ENCODE results near the gene UFD1.

UFD1 gene, protein sequence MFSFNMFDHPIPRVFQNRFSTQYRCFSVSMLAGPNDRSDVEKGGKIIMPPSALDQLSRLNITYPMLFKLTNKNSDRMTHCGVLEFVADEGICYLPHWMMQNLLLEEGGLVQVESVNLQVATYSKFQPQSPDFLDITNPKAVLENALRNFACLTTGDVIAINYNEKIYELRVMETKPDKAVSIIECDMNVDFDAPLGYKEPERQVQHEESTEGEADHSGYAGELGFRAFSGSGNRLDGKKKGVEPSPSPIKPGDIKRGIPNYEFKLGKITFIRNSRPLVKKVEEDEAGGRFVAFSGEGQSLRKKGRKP

DNA sequence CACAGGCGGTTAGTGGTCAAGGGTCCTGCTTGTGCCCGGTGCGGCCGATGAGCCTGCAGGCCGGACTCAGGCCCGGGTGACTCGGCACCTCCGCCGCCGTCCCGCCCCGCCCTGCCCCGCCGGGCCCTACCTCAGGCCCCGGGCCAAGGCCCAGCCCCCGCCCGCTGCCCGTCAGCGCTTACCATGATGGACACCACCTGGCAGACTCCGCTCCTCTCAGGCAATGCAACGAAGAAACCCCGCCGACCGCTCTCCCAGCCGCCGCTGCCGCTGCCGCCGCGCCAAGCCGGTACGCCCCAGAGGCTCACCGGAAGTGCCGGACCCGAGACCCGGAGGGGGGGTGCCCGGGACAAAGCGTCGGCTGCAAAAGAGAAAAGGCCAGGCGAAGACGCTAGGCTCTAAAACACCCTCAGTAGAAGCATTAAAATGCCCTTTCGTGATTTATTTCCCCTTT, at the start of gene UFD1:
TSS of gene UFD1 (minus strand) at position 293 of the 454 bp plus-strand sequence. CDS start at position 185, 108 bp downstream.
- DNase-seq, result no peak

DNA sequence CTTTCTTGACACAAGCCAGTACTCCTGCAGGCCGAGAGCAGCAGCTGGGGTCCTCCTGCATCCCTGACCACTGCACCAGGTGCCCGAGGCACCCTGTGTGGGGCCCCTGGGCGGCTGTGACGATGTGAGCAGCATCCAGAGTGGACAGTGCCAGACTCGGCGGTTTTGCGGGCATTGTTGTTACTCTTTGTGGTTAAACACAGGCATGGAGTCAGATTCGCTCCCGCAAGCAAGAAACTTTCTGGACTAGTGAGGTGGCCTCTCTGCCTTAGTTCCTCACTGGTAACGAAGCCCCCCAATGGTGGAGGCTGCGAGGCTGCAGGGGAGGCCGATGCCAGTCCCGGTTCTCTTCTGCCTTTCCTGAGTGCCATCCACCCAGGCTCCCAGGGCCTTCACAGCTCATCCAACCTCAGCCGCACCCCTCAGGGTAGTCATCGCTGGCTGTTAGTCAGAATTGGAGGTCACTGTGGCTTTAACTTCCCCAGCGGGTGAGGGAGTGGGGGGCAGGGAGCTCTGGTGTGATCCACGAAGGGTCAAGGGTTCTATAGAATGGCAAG, 48.9 kb upstream of the UFD1 start:
- no peak for DNase-seq

DNA sequence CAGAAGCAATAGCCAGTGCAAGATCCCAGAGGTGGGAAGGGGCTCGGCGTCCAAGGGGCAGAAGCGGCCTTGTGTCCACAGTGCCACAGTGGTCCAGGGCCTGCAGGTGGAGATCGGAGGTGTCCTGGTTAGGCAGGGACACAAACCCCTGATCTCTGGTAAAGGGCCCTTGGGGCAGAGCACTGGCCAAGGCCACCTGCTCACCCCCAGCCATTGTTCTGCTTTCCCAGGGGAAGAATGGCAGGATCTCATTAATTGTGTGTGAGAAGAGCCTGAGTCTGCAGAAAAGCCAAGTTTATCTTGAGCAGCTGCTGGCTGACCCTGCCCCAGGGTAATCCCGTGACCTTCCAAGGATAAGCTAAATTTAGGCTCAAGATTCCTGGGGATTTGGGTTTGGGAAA, 48.3 kb upstream of the UFD1 start:
- DNase-seq, result no peak

DNA sequence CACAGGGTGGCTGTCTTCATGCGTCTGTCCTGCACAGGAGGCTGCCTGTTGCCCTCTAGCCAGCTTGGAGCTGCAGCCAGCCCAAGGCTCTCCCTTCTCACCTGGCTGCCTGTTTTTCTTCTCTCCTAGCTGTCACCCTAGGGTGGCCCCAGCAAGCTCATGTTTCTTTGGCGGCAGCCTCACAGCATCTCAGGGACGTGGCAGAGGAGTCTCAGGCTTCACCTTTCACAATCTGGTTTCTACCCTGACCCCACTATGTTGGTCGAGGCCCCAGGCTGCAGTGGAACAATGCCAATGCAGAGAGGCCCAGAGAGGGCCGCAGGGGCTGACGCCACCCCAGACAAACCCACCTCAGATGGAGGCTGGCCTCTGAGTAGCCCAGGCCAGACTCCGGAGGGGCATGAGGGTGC, 47.7 kb upstream of the UFD1 start:
- DNase-seq, result no peak

DNA sequence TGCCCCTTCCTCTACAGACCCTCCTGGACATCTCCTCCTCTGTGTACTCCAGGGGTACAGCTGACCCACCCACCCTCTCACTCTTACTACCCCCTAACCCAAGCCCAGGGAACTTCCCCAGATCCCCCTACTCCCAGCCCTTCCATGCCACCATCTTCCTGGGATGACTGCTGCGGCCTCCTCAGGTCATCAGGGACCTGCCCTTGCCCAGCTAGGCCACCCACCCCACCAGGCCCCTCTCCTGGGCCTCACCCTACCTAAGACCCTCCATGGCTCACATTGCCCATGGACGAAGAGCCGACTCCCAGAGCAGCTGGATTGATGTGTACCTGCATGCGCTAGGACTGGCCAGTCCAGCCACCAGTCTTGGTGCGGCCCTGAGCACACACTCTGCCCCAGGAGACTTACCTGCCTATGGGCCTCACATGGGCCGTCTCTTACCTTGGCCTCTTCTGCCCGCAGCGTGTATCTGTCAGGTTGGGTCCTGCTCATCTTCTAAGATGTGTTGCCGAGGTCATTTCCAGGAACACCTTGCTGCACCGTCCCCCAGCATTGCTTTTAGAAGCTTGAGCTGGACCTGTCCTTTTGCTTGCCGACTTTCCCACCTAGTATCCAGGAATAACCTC, 47.2 kb upstream of the UFD1 start:
- no peak for DNase-seq

DNA sequence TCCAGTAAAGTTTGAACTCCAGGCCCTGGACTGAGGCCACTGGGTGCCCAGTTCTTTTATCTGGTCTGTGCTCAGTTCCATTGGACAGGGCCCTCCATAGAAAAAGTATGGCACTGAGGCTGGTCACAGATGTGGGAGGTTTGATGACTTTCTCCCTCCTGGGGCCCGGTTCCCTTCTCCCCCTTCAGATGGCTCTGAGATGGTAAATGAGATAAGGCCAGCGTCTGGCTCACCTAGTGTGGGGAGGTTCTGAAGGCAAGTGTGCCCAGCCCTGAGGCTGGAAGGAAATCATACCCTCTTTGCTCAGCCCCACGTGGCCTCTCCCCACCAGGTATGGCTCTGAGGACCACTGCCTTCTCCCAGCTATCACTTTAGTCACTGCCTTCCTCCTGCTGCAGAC, 46.7 kb upstream of the UFD1 start:
- DNase-seq, result no peak

DNA sequence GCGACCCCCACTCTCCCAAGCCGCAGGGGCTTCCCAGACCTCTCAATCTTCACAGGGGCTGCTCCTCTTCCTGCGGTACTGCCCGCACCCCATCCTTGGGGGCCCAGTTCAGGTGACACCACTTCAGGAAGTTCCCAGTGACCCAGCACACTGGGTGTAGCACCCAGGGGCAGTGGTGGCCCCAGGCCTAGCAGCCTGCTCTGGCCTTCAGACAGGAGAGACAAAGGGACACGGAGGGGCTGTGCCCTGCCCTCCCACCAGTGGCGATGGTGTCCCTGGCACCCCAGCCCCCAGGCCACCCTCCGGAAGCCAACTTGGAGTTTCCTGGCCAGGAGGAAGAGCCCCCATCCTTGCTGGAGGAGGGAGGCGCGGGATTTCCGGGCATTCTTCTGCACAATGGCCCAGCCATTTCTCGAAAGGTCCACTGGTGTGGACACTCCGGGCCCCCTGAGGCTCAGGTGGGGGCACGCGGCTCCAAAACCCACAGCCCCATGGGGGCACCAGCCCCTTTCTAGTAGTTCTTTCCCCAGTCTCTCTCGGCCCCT, 46.2 kb upstream of the UFD1 start:
- DNase-seq, result no peak

DNA sequence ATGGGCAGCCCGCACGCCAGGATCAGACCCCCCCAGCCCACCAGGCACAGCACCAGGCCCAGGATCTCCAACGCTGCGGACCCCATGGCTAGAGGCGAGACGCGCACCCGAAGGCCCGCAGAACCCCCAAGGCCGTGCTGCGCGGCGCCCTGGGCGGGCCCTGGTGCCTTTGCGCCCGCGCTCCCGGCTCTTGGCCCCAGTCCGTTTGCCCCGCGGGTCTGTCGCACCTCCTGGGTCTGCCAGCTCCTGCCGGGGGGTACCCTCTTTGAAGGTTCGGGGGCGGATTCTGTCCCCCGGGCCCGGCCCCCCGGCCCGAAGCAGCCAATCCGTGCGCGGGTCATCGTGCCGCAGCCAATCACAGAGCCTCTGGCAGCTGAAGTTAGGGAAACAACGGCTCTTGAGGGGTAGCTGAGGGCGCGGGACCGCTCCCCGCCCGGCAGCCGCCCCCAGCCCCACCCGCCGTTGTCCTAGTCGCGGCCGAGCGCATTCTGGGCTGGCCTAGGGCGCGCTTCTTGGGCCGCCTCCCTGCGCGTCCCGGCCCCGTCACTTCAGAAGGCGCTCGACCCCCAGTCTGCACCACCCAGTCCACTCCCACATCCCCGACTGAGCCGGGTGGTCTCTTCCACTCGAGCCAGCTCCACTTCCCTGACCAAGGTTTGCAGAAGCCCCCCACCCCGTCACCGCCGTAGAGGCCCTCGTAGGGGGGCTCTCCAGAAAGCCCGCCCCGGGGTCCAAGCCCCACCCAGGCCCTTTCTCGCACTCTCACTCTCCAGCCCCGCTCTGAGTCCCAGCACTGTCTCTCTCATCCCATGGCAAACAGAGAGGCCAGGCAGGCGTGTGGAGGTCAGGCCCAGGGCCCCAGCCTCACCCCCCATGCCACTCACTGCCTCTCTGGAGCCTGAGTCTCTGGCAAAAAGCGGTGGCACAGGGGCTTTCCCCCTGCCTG, 45.5 kb upstream of the UFD1 start, which contains the start of gene CLDN5:
TSS of gene CLDN5 (minus strand) at position 241 of the 946 bp plus-strand sequence. CDS start at position 86, 155 bp downstream.
- no peak for DNase-seq

DNA sequence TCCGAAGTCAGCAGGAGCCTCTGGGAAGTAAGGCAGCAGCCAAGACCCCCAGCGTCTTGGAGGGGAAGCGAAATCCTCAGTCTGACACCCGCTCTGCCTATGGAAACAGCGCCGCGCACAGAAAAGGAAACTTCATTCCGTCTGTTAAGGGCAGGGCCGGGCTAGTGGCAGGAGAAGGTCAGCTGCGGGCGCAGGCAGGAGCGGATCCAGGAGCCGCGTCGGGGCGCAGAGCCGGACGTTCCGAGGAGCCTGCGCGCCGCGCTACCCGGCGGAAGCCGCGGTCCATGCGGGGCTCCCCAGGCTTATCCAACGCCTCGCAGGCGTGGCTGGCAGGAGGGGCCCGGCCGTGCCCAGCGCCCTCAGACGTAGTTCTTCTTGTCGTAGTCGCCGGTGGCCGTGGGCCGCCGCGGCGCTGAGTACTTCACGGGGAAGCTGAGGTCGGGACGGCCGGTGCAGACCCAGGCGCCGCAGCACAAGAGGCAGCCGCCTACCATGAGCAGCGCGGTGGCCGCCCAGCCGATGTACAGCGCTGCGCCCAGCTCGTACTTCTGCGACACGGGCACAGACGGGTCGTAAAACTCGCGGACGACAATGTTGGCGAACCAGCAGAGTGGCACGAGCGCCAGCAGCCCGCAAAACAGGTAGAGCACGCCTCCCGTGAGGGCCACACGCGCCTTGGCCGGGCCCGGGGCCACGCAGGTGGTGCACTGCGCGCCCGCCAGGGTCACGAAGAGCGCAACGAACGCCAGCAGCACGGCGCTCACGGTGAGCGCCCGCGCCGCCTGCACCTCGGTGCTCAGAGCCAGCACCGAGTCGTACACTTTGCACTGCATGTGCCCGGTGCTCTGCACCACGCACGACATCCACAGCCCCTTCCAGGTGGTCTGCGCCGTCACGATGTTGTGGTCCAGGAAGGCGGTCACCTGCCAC, 44.5 kb upstream of the UFD1 start:
- no peak for DNase-seq

DNA sequence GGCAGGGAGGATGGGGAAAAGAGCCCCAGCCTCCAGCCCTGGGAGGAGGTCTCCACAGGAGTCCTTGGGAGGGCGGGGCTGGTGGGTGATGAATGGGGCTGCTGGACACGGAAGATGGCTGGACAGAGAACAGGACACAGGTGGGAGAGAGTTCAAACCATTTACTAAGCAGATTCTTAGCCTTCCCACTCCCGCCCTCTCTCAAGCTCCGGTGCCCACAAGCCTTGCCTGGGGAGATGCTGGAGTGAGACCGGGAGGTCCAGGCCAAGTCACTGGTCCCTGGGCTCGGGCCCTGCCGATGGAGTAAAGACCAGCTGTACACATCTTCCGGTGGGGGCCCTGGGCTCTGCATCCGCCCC, 43.9 kb upstream of the UFD1 start:
- DNase-seq, result no peak

DNA sequence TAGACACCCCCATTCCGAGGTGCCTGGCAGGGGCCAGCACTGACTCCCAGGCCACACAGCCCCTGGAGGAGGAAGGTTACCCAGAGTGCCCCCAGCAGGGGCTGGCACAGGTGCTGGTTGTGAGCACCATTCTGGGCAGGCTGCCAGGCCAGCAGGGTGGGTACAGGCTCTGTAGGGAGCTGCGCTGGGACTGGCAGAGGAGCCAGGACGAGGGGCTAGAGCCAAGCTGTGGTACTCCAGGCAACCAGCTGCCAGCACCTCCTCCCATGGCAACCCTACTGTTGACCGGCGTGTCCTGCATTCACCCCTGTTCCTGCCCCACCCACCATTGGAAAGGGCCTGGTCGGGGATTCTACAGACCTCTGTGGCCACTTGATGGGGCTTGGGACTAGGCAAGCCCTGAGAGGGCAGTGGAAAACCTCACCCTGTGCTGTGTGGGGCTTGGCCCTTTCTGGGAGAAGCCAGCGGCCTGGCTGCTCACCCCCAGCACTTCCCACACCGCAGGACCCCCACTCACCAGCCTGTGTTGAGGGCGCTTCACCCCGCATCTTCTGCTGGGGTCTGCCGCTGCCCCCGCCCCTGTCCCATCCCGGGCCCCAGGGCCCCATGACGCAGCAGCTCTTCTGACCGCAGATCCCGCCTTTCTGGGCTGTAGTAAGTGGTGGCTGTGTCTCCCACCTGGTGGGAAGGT, 43.3 kb upstream of the UFD1 start:
- DNase-seq, result peak; percentile 51

DNA sequence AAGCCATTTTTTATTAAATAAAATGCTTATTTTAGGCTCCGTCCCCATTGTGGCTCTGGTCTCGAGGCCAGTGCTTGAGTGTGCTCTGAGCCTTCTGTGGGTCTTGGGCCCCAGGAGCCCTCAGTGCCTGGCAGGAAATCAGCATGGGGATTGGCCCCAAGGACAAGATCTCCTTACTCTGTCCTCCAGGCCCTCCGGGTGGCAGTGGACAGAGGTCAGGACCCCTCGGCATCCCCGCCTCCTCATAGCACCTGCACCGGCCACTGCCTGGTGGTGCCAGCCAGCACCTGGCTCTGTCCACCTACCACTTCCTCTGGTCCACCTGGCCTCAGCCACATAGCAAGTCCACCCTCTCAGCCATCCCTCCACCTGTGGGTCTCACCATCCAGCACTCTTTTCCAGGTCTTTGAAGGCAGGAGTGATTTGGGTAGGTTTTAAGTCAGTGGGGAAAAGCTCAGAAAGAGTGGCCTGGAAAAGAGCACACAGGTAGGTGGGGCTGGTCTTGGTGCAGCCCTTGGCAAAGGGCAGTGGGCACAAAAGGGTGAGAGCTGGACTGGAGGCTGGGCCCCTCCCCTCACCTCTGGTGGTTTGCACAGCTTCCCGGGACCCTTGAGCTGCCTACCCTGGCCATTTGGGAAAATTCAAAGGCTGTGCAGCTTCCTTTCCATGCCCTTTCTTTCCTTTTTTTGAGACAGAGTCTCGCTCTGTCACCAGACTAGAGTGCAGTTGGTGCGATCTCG, 41.7 kb upstream of the UFD1 start:
- no peak for DNase-seq

DNA sequence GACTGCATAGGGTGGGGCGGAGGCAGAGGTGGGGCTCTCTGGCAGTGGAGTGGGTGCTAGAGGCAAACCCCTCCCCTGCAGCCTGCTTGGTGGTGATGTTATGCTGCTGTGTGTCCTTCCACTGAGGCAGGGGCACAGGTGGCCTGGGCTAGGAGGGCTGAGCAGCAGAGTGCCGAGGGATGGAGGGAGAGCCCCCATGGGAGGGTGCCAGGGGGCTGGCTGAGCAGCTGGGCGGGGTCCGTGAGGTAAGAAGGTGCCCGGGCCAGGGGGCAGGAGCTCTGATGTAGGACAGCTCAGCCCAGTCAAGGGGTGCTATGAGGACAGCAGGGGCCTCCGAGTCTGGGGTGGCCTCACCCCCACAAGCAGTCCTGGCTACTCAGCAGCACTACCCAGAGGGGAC, 41.0 kb upstream of the UFD1 start:
- DNase-seq, result no peak

DNA sequence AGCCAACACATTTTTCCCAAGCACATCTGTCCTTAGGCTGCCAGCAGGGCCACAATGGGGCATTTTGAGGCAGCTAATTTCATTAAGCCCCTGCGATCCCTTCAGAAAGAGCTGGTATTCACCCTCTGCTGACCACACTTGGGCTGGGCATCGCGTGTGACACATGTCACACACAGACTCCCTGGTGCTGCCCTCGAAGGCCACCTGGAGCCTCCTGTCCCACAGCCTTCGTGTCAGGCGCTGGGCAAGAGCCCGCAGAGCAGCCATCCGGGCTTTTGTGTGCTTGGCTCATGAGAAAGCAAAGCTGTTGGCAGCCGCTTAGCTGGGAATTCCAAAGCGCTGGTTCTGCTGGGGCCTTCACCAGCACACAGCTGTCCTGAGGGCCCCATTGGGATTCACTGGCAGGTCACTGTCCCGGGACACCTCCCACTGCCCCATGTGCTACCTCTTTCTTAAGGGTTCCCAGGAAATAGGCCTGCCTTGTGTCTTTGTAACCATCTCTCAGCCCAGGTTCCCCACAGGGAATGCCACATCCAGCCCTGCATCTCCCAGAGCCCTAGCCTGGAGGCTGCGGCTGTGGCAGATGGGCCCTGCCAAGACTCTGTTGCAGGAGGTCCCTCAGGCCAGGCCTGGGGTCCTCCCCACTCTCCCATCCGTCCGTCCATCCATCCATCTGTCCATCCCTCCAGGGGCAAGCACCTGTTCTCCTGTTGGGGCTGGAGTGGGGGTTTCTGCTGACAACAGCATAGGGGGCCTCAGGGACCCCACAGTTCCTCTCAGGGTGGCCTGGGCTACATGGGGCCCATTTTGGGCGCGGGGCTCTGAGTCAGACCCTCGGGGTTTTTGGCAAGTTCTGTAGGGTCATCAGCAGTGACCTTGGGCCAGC, 40.3 kb upstream of the UFD1 start:
- no peak for DNase-seq

DNA sequence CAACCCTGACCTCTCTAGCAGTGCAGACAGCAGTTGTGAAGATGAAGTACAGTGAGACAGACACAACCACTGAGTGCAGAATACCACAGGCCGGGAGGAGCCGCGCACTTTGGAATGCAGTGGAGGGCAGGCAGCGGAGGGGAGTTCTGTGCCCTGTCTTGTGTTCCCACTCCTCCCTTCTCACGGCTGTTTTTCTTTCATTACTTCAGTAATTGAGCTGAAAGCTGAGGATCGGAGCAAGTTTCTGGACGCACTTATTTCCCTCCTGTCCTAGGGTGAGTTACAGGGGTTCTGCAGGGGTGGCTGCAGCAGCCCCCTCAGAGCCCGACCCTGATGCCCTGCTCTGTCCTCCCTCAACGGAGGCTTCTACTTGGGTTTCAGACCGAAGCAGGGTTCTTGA, 39.6 kb upstream of the UFD1 start:
- DNase-seq, result no peak

DNA sequence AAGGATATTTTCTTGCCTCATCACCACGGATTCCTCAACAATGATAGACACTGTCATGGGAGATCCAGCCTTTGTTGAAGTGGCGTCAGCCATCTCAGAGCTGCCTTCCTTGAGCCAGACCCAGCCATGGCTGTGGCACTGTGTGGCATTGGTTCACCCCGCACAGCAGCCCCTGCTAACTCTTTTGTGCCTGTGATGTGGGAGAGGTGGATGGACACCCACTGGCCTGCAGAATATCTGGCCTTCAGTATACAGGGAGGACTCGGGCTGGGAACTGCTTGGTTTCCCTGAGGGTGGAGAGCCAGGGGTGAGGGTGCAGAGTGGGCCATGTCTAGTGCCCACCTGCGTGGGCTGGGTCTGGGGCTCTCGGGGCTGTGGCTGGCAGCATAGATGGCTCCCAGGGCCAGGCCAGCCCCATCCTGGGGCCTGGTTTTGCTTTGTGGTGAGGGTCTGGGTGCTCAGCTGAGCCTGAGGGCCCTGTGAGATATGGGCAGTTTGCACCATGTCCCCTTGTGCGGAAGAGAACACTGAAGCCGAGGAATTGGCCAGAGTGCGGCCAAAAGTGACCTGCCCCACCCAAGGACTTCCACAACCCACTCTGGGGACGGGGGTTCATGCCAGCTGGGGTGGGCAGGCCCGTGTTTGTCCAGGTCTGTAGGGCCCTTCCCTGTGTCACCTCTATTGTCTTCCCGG, 39.1 kb upstream of the UFD1 start:
- no peak for DNase-seq

DNA sequence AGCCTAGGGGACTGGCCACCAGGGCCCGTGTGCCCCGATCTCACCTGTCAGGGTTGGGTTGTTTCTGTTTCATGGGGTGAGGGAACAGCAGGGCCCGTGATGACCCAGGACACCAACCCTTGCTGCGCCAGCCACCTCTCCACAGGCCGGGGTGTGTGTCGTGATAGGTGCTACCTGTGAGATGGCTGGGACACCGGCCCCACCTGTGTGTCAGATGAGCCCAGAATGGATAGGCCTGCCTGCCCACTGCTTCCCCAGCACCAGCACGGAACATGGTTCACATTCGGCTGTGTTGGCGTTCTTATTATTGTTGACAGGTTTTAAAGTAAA, 38.1 kb upstream of the UFD1 start:
- no peak for DNase-seq

DNA sequence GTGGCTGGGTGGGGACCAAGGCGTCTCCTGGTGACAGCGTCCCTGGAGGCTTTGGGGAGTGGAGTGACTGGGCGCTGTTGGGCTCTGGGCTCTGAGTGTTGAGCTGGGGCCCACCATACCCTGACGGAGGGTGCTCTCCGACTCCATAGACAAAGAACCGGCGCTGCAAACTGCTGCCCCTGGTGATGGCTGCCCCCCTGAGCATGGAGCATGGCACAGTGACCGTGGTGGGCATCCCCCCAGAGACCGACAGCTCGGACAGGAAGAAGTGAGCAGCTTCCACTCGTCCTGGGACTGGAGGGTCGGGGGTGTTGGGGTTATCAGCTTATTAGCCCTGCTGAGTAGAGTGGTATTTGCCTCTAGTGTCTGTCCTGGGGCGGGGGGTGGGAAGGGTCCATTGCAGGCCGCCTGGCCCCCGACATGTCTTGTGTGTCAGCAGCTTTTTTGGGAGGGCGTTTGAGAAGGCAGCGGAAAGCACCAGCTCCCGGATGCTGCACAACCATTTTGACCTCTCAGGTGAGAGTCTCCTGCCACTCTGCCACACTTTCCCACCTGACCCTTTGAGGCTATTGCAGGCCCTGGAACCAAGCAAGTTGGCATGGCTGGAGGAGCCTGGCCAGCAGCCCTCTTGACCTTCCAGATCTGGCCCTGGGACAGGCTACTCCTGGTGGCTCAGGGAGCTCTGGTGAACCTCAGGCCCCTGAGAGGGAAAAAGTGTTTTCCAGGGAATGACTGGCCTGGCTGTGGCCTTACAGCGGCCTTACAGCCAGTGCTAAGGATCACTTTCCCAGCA, 37.6 kb upstream of the UFD1 start:
- no peak for DNase-seq

Data from NCI-H1417 treated with DMSO at 0.1 percent for 48 hours (cell line).